GM12892 (cell line): ENCODE data around the gene BRD7.

Source experiments
- DNase-seq: peaks from one replicate; pipeline ENCODE4 v3.0.0; 2011; ENCODE audit not compliant: insufficient read length
- FAIRE-seq: peaks from 2 replicates; lab custom pipeline; 2011; peaks lifted over from hg19 to GRCh38; lab: Jason Lieb, UNC
- POLR2A ChIP-seq: IDR thresholded peaks from 2 replicates; pipeline ENCODE4 v1.6.1; 2011; ENCODE audit warnings: low read depth, low read length, control low read depth
- POLR2AphosphoS5 ChIP-seq: IDR thresholded peaks from 2 replicates; pipeline ENCODE4 v1.6.1; 2011; ENCODE audit warnings: low read depth, low read length, control low read depth
- TAF1 ChIP-seq: IDR thresholded peaks from 2 replicates; pipeline ENCODE4 v1.6.1; 2011; ENCODE audit warnings: low read depth, mild to moderate bottlenecking, control low read depth, low read length, borderline replicate concordance

The BRD7 gene

GRCh38 chr16:50296807-50297206 lies 72.0 kb downstream of the BRD7 start:
- FAIRE-seq (no peak), DNase-seq (no peak)
- TF ChIP-seq TAF1: no peak
- no peak for TF ChIP-seq POLR2AphosphoS5
- TF ChIP-seq POLR2A: no peak

GRCh38 chr16:50295541-50296132 lies 73.2 kb downstream of the BRD7 start:
- FAIRE-seq: no peak
- no peak for DNase-seq
- TF ChIP-seq TAF1 (no peak), POLR2A (no peak), POLR2AphosphoS5 (no peak)

GRCh38 chr16:50294955-50295354 lies 73.8 kb downstream of the BRD7 start:
- FAIRE-seq: no peak
- no peak for DNase-seq
- TF ChIP-seq TAF1: no peak
- no peak for TF ChIP-seq POLR2AphosphoS5
- TF ChIP-seq POLR2A: no peak

- DNase-seq (no peak), FAIRE-seq (no peak)
- TF ChIP-seq TAF1 (no peak), POLR2A (no peak), POLR2AphosphoS5 (no peak)
Measured at GRCh38 chr16:50293994-50294855, 74.6 kb downstream of the BRD7 start.

- FAIRE-seq (no peak), DNase-seq (no peak)
- TF ChIP-seq POLR2A (no peak), POLR2AphosphoS5 (no peak), TAF1 (no peak)
Measured at GRCh38 chr16:50293041-50293783, 75.6 kb downstream of the BRD7 start.

- no peak for FAIRE-seq
- TF ChIP-seq POLR2AphosphoS5 (no peak), TAF1 (no peak), POLR2A (no peak)
- DNase-seq: no peak
Measured at GRCh38 chr16:50292566-50292948, 76.2 kb downstream of the BRD7 start.

- DNase-seq: no peak
- TF ChIP-seq POLR2AphosphoS5: no peak
- FAIRE-seq: no peak
Measured at GRCh38 chr16:50291719-50292565, 76.8 kb downstream of the BRD7 start.

GRCh38 chr16:50290856-50291255 lies 77.9 kb downstream of the BRD7 start:
- no peak for TF ChIP-seq POLR2A
- no peak for TF ChIP-seq TAF1
- FAIRE-seq (no peak), DNase-seq (no peak)

- no peak for TF ChIP-seq POLR2A
- TF ChIP-seq POLR2AphosphoS5: no peak
- no peak for TF ChIP-seq TAF1
- DNase-seq (no peak), FAIRE-seq (no peak)
Measured at GRCh38 chr16:50289950-50290764, 78.6 kb downstream of the BRD7 start.

GRCh38 chr16:50288920-50289319 lies 79.9 kb downstream of the BRD7 start:
- FAIRE-seq (no peak), DNase-seq (no peak)
- TF ChIP-seq TAF1 (no peak), POLR2AphosphoS5 (no peak), POLR2A (no peak)

GRCh38 chr16:50288026-50288425 lies 80.8 kb downstream of the BRD7 start:
- TF ChIP-seq POLR2AphosphoS5 (no peak), TAF1 (no peak), POLR2A (no peak)
- no peak for FAIRE-seq
- DNase-seq: no peak
